ENCODE data around the gene AGGF1. TPM values are rescaled to one million over a fixed set of nuclear protein-coding genes. Genes with fewer than 3 reads are reported as not detected.
"Not testable (repeated sequence)": the region's sequence is repeated elsewhere in the genome, so short reads cannot be mapped to it uniquely, and the experiment has no call there.

The AGGF1 gene
- total RNA-seq, 2 donors from 2014 or later, result 20.8 to 24.4 TPM

- no peaks in the 10 kb centered on the region for H3K36me3 ChIP-seq (ENCODE audit: control insufficient read depth, insufficient read depth, low read length)
- peaks cover 2% of the 10 kb centered on the region for H3K27me3 Mint-ChIP-seq (ENCODE audit: insufficient read depth)
Measured at GRCh38 chr5:76990899-76991459, 39.2 kb upstream of the AGGF1 start.

GRCh38 chr5:76993436-76993835 is 36.8 kb upstream of the AGGF1 start:
- H3K9me3 Mint-ChIP-seq; DNase-seq; H3K36me3 ChIP-seq (ENCODE audit: control insufficient read depth, insufficient read depth, low read length); H3K27ac Mint-ChIP-seq; H3K4me1 Mint-ChIP-seq; H3K27me3 ChIP-seq (ENCODE audit: control insufficient read depth, insufficient read depth, low read length, poor library complexity, severe bottlenecking); H3K4me1 ChIP-seq (ENCODE audit: control insufficient read depth, insufficient read depth, low read length); H3K36me3 Mint-ChIP-seq (ENCODE audit: low read depth); H3K9me3 ChIP-seq (ENCODE audit: control insufficient read depth, low read length); H3K4me3 ChIP-seq (ENCODE audit: low read length); H3K27me3 Mint-ChIP-seq (ENCODE audit: insufficient read depth); H3K9ac ChIP-seq (ENCODE audit: extremely low read depth, low read length, poor library complexity, severe bottlenecking); H3K27ac ChIP-seq (ENCODE audit: low read depth, low read length); H3K4me3 Mint-ChIP-seq: not testable (repeated sequence)
- 88 to 94% methylated on average over 3 to 9 of the region's 9 CpGs for WGBS, 2 experiments (ENCODE audit: insufficient coverage in 1 of 2, insufficient read length in 1 of 2)

More at GRCh38 chr5:76990899-76991459, 39.2 kb upstream of the AGGF1 start:
- Mint-ChIP-seq H3K4me3 (no peak overlapping the region), H3K4me1 (peaks cover 27% of the 10 kb centered on the region), H3K27ac (no peak overlapping the region), H3K9me3 (peaks cover 6% of the 10 kb centered on the region), H3K36me3 (ENCODE audit: low read depth) (peaks cover 2% of the 10 kb centered on the region)
- 87 to 88% methylated on average over 5 of the region's 5 CpGs for WGBS, 2 experiments (ENCODE audit: insufficient coverage in 1 of 2, insufficient read length in 1 of 2)
- Histone ChIP-seq H3K4me1 (ENCODE audit: control insufficient read depth, insufficient read depth, low read length) (peaks cover 6% of the 10 kb centered on the region), H3K4me3 (ENCODE audit: low read length) (no peak overlapping the region), H3K9ac (ENCODE audit: extremely low read depth, low read length, poor library complexity, severe bottlenecking) (no peak overlapping the region), H3K27ac (ENCODE audit: low read depth, low read length) (no peak overlapping the region), H3K27me3 (ENCODE audit: control insufficient read depth, insufficient read depth, low read length, poor library complexity, severe bottlenecking) (no peaks in the 10 kb centered on the region), H3K9me3 (ENCODE audit: control insufficient read depth, low read length) (no peaks in the 10 kb centered on the region)
- no peak for TF ChIP-seq CTCF (conservative IDR thresholded peaks at IDR 0.05)
- no peak for DNase-seq

- no peaks in the 10 kb centered on the region for H3K9me3 Mint-ChIP-seq
- no peak overlapping the region for H3K27ac Mint-ChIP-seq
- TF ChIP-seq CTCF (conservative IDR thresholded peaks at IDR 0.05), result no peak
- peaks cover 3% of the 10 kb centered on the region for H3K27me3 Mint-ChIP-seq (ENCODE audit: insufficient read depth)
- peaks cover 6% of the 10 kb centered on the region for H3K9me3 ChIP-seq (ENCODE audit: control insufficient read depth, low read length)
- no peak overlapping the region for H3K4me3 ChIP-seq (ENCODE audit: low read length)
- no peaks in the 10 kb centered on the region for H3K36me3 Mint-ChIP-seq (ENCODE audit: low read depth)
- DNase-seq, result no peak
- no peak overlapping the region for H3K4me3 Mint-ChIP-seq
- H3K4me1 ChIP-seq (ENCODE audit: control insufficient read depth, insufficient read depth, low read length), result no peaks in the 10 kb centered on the region
- H3K27me3 ChIP-seq (ENCODE audit: control insufficient read depth, insufficient read depth, low read length, poor library complexity, severe bottlenecking), result no peaks in the 10 kb centered on the region
- H3K27ac ChIP-seq (ENCODE audit: low read depth, low read length), result no peak overlapping the region
- no peaks in the 10 kb centered on the region for H3K36me3 ChIP-seq (ENCODE audit: control insufficient read depth, insufficient read depth, low read length)
- peaks cover 6% of the 10 kb centered on the region for H3K4me1 Mint-ChIP-seq
- 76 to 78% methylated on average over 5 to 6 of the region's 6 CpGs for WGBS, 2 experiments (ENCODE audit: insufficient coverage in 1 of 2, insufficient read length in 1 of 2)
- H3K9ac ChIP-seq (ENCODE audit: extremely low read depth, low read length, poor library complexity, severe bottlenecking), result no peak overlapping the region
Measured at GRCh38 chr5:76994337-76994736, 35.9 kb upstream of the AGGF1 start.

GRCh38 chr5:76998251-76998650 is 32.0 kb upstream of the AGGF1 start:
- H3K27me3 ChIP-seq (ENCODE audit: control insufficient read depth, insufficient read depth, low read length, poor library complexity, severe bottlenecking); H3K36me3 ChIP-seq (ENCODE audit: control insufficient read depth, insufficient read depth, low read length); H3K4me1 Mint-ChIP-seq; H3K27me3 Mint-ChIP-seq (ENCODE audit: insufficient read depth); H3K4me3 Mint-ChIP-seq; H3K4me1 ChIP-seq (ENCODE audit: control insufficient read depth, insufficient read depth, low read length); H3K27ac Mint-ChIP-seq; H3K9me3 ChIP-seq (ENCODE audit: control insufficient read depth, low read length); H3K27ac ChIP-seq (ENCODE audit: low read depth, low read length); H3K36me3 Mint-ChIP-seq (ENCODE audit: low read depth); H3K4me3 ChIP-seq (ENCODE audit: low read length); H3K9me3 Mint-ChIP-seq; DNase-seq; H3K9ac ChIP-seq (ENCODE audit: extremely low read depth, low read length, poor library complexity, severe bottlenecking): not testable (repeated sequence)
- 94 to 100% methylated on average over 2 to 4 of the region's 4 CpGs for WGBS, 2 experiments (ENCODE audit: insufficient coverage in 1 of 2, insufficient read length in 1 of 2)

Measured in endodermal cell (in vitro differentiated cells).